ENCODE data around the gene PZP. TPM values are rescaled to one million over a fixed set of nuclear protein-coding genes. Genes with fewer than 3 reads are reported as not detected.

Gene PZP
- total RNA-seq, 2 experiments from 2014 or later: not detected

GRCh38 chr12:9118158-9118557, 90.0 kb downstream of the PZP start:
- ChIA-PET CTCF (no interaction called here), POLR2A (no interaction called here)
- Mint-ChIP-seq H3K9me3 (ENCODE audit: insufficient read depth) (no peaks in the 10 kb centered on the region), H3K36me3 (ENCODE audit: low read depth) (no peaks in the 10 kb centered on the region), H3K4me1 (ENCODE audit: low read depth) (peaks cover 8% of the 10 kb centered on the region), H3K27me3 (ENCODE audit: low read depth) (peaks cover 9% of the 10 kb centered on the region), H3K27ac (no peak overlapping the region), H3K4me3 (no peak overlapping the region)
- no peak for DNase-seq
- ATAC-seq: no peak

GRCh38 chr12:9115731-9116559, 92.2 kb downstream of the PZP start, which contains the start of gene A2M:
Gene A2M (minus strand): TSS chr12:9115919. CDS start chr12:9115849, 70 bp downstream.
- DNase-seq: no peak
- ChIA-PET CTCF (interaction anchor here (1.6 kb wide), 1 partner anchor 20 kb away, joined by 5 read pairs; no protein-coding TSS in a partner anchor), POLR2A (no interaction called here)
- H3K27me3 Mint-ChIP-seq (ENCODE audit: low read depth): peaks cover 9% of the 10 kb centered on the region
- no peak within 1 kb of the TSS for H3K4me3 Mint-ChIP-seq
- H3K27ac Mint-ChIP-seq: no peak within 1 kb of the TSS
- no peaks in the 10 kb centered on the region for H3K36me3 Mint-ChIP-seq (ENCODE audit: low read depth)
- H3K4me1 Mint-ChIP-seq (ENCODE audit: low read depth): peaks cover 8% of the 10 kb centered on the region
- no peaks in the 10 kb centered on the region for H3K9me3 Mint-ChIP-seq (ENCODE audit: insufficient read depth)
- ATAC-seq: no peak

- H3K4me3 Mint-ChIP-seq: no peak overlapping the region
- H3K9me3 Mint-ChIP-seq (ENCODE audit: insufficient read depth): no peaks in the 10 kb centered on the region
- ChIA-PET CTCF (interaction anchor here (0.5 kb wide), 1 partner anchor 44 kb away, joined by 3 read pairs; no protein-coding TSS in a partner anchor), POLR2A (no interaction called here)
- peaks cover 9% of the 10 kb centered on the region for H3K27me3 Mint-ChIP-seq (ENCODE audit: low read depth)
- H3K4me1 Mint-ChIP-seq (ENCODE audit: low read depth): peaks cover 8% of the 10 kb centered on the region
- DNase-seq (no peak), ATAC-seq (no peak)
- no peaks in the 10 kb centered on the region for H3K36me3 Mint-ChIP-seq (ENCODE audit: low read depth)
- no peak overlapping the region for H3K27ac Mint-ChIP-seq
Observed at GRCh38 chr12:9114946-9115345, 93.2 kb downstream of the PZP start.

GRCh38 chr12:9113987-9114309, 94.2 kb downstream of the PZP start:
- no peaks in the 10 kb centered on the region for H3K36me3 Mint-ChIP-seq (ENCODE audit: low read depth)
- POLR2A ChIA-PET: no interaction called here

GRCh38 chr12:9113296-9113986, 94.8 kb downstream of the PZP start:
- DNase-seq (no peak), ATAC-seq (no peak)
- Mint-ChIP-seq H3K27me3 (ENCODE audit: low read depth) (peaks cover 5% of the 10 kb centered on the region), H3K36me3 (ENCODE audit: low read depth) (no peaks in the 10 kb centered on the region), H3K4me3 (no peak overlapping the region), H3K27ac (no peak overlapping the region), H3K9me3 (ENCODE audit: insufficient read depth) (no peaks in the 10 kb centered on the region), H3K4me1 (ENCODE audit: low read depth) (peaks cover 8% of the 10 kb centered on the region)
- POLR2A ChIA-PET: no interaction called here
- CTCF ChIA-PET: no interaction called here

More at GRCh38 chr12:9113987-9114309, 94.2 kb downstream of the PZP start:
- H3K27ac Mint-ChIP-seq: no peak overlapping the region
- no peak overlapping the region for H3K4me3 Mint-ChIP-seq
- H3K9me3 Mint-ChIP-seq (ENCODE audit: insufficient read depth): no peaks in the 10 kb centered on the region
- DNase-seq (no peak), ATAC-seq (no peak)
- CTCF ChIA-PET: no interaction called here
- H3K27me3 Mint-ChIP-seq (ENCODE audit: low read depth): peaks cover 5% of the 10 kb centered on the region
- peaks cover 8% of the 10 kb centered on the region for H3K4me1 Mint-ChIP-seq (ENCODE audit: low read depth)

- no peak overlapping the region for H3K27ac Mint-ChIP-seq
- peaks cover 8% of the 10 kb centered on the region for H3K4me1 Mint-ChIP-seq (ENCODE audit: low read depth)
- H3K27me3 Mint-ChIP-seq (ENCODE audit: low read depth): peaks cover 3% of the 10 kb centered on the region
- DNase-seq (no peak), ATAC-seq (no peak)
- H3K4me3 Mint-ChIP-seq: no peak overlapping the region
- no peaks in the 10 kb centered on the region for H3K9me3 Mint-ChIP-seq (ENCODE audit: insufficient read depth)
- H3K36me3 Mint-ChIP-seq (ENCODE audit: low read depth): no peaks in the 10 kb centered on the region
- ChIA-PET POLR2A (no interaction called here), CTCF (no interaction called here)
Observed at GRCh38 chr12:9112076-9112853, 95.9 kb downstream of the PZP start.

GRCh38 chr12:9111525-9111924, 96.7 kb downstream of the PZP start:
- ChIA-PET POLR2A (no interaction called here), CTCF (interaction anchor here (1.3 kb wide), 1 partner anchor 10 kb away, joined by 4 read pairs; no protein-coding TSS in a partner anchor)
- no peak overlapping the region for H3K27ac Mint-ChIP-seq
- H3K36me3 Mint-ChIP-seq (ENCODE audit: low read depth): no peaks in the 10 kb centered on the region
- ATAC-seq (no peak), DNase-seq (no peak)
- no peak overlapping the region for H3K4me3 Mint-ChIP-seq
- H3K4me1 Mint-ChIP-seq (ENCODE audit: low read depth): peaks cover 7% of the 10 kb centered on the region
- no peaks in the 10 kb centered on the region for H3K9me3 Mint-ChIP-seq (ENCODE audit: insufficient read depth)
- H3K27me3 Mint-ChIP-seq (ENCODE audit: low read depth): peaks cover 3% of the 10 kb centered on the region

- ChIA-PET POLR2A (no interaction called here), CTCF (no interaction called here)
- H3K4me3 Mint-ChIP-seq: no peak overlapping the region
- H3K27me3 Mint-ChIP-seq (ENCODE audit: low read depth): peaks cover 3% of the 10 kb centered on the region
- no peaks in the 10 kb centered on the region for H3K4me1 Mint-ChIP-seq (ENCODE audit: low read depth)
- ATAC-seq (no peak), DNase-seq (no peak)
- H3K27ac Mint-ChIP-seq: no peak overlapping the region
- H3K9me3 Mint-ChIP-seq (ENCODE audit: insufficient read depth): no peaks in the 10 kb centered on the region
- no peaks in the 10 kb centered on the region for H3K36me3 Mint-ChIP-seq (ENCODE audit: low read depth)
Observed at GRCh38 chr12:9109737-9110491, 98.3 kb downstream of the PZP start.

- no peak overlapping the region for H3K27ac Mint-ChIP-seq
- no peak for DNase-seq
- H3K36me3 Mint-ChIP-seq (ENCODE audit: low read depth): no peaks in the 10 kb centered on the region
- no peak for ATAC-seq
- peaks cover 3% of the 10 kb centered on the region for H3K27me3 Mint-ChIP-seq (ENCODE audit: low read depth)
- ChIA-PET POLR2A (no interaction called here), CTCF (no interaction called here)
- H3K4me3 Mint-ChIP-seq: no peak overlapping the region
- H3K4me1 Mint-ChIP-seq (ENCODE audit: low read depth): no peaks in the 10 kb centered on the region
- no peaks in the 10 kb centered on the region for H3K9me3 Mint-ChIP-seq (ENCODE audit: insufficient read depth)
Observed at GRCh38 chr12:9109213-9109522, 99.0 kb downstream of the PZP start.

- Mint-ChIP-seq H3K9me3 (ENCODE audit: insufficient read depth) (no peaks in the 10 kb centered on the region), H3K4me1 (ENCODE audit: low read depth) (no peaks in the 10 kb centered on the region), H3K27me3 (ENCODE audit: low read depth) (peaks cover 3% of the 10 kb centered on the region), H3K4me3 (no peak overlapping the region), H3K36me3 (ENCODE audit: low read depth) (no peaks in the 10 kb centered on the region), H3K27ac (no peak overlapping the region)
- CTCF ChIA-PET: no interaction called here
- DNase-seq (no peak), ATAC-seq (no peak)
- POLR2A ChIA-PET: no interaction called here
Observed at GRCh38 chr12:9108504-9109212, 99.5 kb downstream of the PZP start.

GRCh38 chr12:9107542-9107873, 100.7 kb downstream of the PZP start:
- ATAC-seq (no peak), DNase-seq (no peak)
- no peaks in the 10 kb centered on the region for H3K27me3 Mint-ChIP-seq (ENCODE audit: low read depth)
- no peak overlapping the region for H3K4me3 Mint-ChIP-seq
- H3K9me3 Mint-ChIP-seq (ENCODE audit: insufficient read depth): no peaks in the 10 kb centered on the region
- CTCF ChIA-PET: no interaction called here
- H3K4me1 Mint-ChIP-seq (ENCODE audit: low read depth): no peaks in the 10 kb centered on the region
- no peak overlapping the region for H3K27ac Mint-ChIP-seq
- POLR2A ChIA-PET: no interaction called here
- H3K36me3 Mint-ChIP-seq (ENCODE audit: low read depth): no peaks in the 10 kb centered on the region

Measured in activated CD8-positive, alpha-beta T cell treated with anti-CD3 and anti-CD28 coated beads, Interleukin-2, amount 10 ng/mL, durations not matched to agents 7 days and 5 days (primary cell).